ENCODE results near the gene ATP23.

ATP23 gene, protein sequence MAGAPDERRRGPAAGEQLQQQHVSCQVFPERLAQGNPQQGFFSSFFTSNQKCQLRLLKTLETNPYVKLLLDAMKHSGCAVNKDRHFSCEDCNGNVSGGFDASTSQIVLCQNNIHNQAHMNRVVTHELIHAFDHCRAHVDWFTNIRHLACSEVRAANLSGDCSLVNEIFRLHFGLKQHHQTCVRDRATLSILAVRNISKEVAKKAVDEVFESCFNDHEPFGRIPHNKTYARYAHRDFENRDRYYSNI

DNA sequence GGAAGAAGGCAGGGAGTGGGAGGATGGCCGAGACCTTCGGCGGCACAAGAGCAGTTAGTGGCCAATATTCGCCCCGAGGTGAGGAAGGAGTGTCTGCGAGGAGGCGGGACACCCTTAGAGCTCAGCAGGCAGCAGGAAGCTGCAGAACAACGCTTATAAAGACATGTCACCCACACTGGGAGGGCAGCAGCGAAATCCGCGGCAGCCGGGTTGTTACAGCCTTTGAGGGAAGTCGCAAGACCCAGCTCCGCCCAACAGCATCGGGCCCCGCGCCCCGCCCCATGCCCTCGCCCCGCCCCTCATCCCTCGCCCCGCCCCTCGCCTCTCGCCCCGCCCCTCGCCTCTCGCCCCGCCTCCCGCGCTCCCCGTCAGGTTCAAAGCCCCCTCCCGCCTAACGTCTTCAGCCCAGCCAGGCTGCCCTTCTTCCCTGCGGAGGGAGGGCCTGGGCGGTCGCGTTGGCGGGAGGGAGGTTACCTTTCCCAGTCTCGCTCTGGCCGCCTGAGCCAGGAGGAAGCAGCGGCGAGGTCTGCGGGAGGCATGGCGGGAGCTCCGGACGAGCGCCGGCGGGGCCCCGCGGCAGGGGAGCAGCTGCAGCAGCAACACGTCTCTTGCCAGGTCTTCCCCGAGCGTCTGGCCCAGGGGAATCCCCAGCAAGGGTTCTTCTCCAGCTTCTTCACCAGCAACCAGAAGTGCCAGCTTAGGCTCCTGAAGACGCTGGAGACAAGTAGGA lies at the start of gene ATP23:
Gene ATP23 (plus strand): TSS at position 403 of the 730 bp plus-strand sequence. CDS start 135 bp downstream, at position 538.
- DNase-seq: peak; percentile 95

DNA sequence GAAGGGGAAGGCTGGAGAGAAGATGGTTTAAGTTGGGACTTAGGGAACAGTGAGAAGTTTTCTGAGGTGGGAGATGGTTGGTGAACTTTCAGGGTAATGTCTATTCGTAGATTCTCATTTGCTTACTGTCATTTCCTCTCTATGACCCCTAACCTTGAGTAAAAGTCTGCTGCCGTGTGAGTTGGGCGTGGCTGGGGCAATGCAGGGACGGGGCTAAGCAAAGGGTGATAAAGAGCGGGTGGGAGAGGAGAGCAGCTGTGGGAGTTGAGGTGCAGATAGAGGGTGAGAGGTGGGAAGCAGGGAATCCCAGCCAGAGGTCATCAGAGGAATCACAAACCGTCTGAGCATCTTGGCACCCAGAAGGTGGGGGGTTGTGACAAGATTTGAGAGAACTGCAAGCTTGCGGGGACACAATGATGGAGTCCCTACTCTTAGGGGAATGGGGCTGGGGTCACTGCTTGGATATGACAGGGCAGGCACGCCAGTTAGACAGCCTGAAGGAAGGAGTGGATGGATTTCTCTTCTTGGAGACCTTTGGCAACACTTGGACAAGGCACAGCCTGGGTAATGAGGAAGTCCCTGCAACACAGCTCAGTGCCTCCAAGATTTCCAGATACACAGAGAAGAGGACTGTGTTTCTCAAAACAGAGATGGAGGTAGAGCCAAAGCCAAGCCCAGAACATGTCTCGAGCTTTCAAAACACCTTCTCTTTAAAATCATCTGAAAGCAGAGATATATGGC lies 49.0 kb upstream of the ATP23 start:
- DNase-seq: no peak

DNA sequence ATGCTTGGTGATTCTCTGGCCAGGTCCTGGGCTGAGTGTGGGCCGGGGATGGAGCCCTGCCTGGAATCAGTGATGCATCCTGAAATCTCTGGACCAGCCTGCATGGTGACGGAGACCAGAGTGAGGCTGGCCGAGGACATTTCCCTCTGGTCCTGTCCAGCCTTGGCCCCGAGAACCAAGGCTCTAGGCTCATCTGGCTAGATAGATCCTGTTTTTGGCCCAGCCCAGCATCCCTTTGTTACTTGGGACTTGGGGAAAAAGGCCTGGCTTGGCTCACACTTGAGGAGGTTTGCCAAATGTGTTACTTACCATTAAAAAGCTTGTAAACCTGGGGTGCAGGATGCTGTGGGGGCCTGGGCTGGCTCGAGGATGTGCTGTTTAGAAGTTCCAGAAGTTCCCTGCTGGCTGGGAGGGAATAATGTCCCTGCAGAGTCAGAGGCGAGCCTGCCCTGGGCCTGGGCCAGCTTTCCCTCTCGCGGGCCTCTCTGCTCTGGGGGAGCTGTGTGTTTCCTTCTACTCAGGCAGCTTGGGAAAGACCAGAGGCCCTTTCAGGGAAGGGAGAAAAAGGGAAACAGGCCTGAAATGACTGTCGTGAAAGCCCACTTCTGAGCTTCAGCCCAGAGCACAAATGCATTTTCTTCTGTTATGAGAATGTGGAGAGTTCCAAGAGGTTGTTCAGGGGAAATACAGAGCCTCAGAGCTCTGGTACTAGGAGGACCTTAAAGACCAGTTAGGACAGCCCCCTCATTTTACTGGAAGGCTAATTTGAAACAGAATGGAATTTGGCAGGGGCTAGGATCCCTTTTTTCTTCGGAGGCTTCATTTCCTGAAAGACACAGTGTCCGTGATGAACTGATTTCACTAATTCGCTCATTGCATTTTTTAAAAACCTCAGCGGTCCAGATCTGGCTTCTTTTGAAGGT lies 47.7 kb upstream of the ATP23 start:
- no peak for DNase-seq

- DNase-seq: no peak
Observed at GRCh38 chr12:57894399-57895292, 46.7 kb upstream of the ATP23 start.

DNA sequence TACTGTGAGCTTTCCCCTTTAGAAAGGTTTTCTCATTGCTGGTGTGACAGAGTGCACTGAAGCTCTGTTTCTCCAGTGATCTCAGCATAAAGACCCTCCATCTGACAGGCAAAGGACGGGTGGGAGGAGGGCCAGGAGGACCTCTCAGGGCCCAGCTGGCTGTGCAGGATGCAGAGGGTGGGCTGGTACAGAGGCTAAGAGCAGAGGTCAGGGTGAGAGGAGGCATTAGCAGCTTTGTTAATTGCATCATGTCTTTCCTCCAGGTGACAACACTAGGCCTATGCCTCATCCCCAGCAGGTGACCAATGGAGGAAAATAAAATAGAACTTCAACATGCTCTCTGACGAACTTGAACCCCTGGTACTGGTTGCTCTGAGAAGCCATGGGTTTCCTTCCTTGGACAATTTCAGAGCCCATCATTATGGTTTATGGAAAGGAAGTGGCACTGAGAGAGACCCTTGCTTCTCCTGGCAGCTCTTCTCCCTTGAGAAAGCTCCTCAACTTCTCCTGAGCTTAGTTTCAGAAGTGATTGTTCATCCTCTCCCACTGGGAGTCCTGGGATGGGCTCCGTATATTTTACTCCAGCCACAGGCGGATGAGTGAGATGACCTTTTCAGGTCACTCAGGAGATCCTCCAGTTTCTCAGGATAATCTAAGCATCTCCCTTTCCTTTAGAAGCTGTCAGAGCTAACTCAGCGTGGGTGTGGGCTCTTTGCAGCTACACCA lies 45.8 kb upstream of the ATP23 start:
- DNase-seq: no peak

DNA sequence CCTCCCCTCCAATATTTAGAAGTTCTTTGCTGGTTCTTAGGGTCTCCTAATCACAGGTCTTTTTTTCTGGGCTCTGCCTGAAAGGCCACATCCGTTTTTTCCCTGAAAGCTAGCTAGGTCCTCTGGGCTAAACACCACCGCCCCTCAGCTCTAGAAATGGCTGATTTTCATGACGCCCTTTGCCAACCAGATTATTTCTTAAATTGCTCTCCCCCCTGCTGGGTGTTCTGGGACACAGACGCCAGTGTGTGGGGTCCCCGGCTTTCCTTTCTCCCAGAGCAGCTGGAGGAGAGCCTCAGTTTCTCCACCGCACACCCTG lies 45.3 kb upstream of the ATP23 start:
- DNase-seq: no peak

GRCh38 chr12:57896434-57897201 lies 44.7 kb upstream of the ATP23 start:
- no peak for DNase-seq

DNA sequence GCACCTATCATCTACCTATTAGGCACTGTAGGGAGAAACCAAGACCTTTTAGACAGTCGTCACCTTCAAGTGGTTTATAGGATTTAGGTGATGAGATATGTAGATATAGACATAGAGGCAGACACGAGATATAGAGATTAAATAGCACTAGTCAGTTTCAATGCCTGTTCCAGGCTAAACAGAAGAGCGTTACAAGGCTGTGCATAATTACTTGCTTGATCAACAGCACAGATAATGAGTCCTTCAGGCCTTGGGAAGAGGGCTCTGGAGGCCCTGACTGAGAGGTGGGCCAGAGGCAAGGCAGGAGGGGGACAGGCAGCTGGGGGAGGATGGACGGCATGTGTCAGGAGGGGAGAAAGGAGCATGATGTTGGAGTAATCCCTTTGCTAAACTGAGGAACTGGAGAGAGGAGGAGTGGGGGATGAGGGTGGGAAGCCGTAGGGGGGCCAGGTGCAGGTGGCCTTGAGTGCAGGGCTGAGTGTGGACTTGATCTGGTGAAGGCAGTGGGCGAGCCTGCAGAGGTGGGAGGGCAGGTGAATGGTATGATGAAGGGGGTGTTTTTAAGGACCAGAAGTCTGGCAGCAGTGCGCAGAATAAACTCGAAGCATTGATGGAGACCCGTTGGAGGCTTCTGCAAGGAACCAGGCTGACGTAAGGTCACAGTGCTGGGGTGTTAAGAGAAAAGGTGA lies 43.9 kb upstream of the ATP23 start:
- DNase-seq: no peak

DNA sequence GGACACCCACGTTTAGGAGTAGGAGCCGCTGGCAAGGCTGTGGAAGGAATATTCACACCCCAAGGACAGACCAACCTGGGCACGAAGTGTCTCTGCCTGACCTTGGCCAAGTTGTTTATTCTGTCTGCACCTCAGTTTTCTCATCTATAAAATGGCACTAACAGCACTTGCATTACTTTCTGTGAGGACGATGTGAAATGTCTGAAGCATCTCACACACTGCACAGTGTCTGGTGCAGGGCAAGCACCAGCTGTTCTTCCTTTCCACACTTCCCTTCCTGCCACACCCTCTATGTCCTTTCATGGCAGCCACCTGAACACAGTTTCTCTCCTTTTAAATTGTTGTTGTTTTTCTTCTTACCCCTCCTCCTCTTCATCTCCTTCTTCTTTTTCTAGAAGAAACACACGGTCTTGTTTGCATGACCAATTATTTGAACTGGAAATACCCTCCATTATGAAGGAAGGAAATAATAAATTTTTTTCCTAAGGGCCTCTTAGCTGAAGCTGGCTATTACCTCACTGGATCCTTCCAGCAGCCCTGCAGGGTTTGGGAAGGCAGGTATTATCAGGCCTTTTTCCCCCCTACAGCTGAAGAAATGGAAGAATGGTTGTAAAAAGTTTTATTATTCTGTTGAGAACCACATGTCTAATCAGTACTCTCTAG lies 42.9 kb upstream of the ATP23 start:
- DNase-seq: no peak

- DNase-seq: peak; percentile 13
Observed at GRCh38 chr12:57899010-57899662, 42.2 kb upstream of the ATP23 start.

DNA sequence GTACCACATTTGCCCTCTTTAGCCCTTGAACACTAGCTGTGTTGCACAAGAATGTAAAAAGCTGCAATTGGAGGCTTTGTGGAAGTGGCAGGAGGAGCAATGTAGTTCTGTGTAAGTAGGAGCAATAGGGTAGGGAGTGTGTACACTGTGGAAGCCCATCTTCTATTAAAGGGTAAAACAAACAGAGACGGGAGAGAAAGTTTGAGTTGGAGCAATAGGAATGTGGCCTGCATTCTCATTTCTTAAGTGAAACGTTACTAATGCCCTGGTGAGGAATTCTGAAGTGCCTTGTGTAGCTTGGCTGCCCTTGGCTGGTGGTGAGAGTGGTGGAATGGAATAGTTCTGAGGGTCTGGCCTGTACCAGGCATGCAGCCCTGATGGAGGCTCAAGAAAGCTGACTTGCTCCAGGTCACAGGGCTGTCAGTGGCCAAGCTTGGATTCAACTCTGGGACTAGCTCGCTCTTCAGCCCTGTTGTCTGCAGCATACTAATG lies 38.8 kb upstream of the ATP23 start:
- DNase-seq: no peak

GRCh38 chr12:57904426-57904825 lies 36.9 kb upstream of the ATP23 start:
- no peak for DNase-seq

DNA sequence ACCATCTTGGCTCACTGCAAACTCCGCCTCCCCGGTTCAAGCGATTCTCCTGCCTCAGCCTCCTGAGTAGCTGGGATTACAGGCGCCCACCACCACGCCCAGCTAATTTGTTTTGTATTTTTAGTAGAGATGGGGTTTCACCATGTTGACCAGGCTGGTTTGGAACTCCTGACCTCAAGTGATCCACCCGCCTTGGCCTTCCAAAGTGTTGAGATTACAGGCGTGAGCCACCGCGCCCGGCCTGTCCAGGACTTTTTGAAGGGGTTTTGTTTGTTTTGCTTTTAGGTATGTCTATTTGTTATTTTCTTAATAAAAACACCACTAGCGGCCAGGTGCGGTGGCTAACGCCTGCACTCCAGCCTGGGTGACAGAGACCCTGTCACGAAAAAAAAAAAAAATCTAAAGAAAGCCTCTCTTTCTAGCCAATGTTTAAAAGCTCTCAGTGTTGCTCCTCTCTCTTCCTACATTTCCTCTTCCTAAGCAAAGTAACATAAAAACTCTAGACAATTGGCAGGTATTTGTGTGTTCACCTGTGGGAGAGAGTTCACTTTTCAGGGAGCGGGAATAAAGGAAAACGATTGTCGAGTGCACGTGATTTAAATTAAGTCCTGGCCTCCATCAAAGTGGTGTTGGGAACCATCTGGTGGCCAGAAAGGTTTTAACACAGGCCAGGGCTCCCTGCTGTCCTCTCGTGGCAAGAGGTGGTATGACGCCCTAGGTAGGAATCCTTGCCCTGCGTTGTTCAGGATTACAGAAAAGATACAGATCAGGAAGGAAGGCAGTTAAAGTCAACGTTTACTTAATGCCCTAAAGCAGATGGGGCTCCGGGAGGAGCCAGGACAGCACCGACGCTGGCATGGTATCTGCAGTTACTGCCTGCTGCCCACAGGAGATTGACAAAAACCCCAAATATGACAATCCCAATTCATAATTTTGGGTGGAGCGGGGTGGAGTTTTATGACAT lies 36.2 kb upstream of the ATP23 start:
- peak; percentile 89 for DNase-seq

DNA sequence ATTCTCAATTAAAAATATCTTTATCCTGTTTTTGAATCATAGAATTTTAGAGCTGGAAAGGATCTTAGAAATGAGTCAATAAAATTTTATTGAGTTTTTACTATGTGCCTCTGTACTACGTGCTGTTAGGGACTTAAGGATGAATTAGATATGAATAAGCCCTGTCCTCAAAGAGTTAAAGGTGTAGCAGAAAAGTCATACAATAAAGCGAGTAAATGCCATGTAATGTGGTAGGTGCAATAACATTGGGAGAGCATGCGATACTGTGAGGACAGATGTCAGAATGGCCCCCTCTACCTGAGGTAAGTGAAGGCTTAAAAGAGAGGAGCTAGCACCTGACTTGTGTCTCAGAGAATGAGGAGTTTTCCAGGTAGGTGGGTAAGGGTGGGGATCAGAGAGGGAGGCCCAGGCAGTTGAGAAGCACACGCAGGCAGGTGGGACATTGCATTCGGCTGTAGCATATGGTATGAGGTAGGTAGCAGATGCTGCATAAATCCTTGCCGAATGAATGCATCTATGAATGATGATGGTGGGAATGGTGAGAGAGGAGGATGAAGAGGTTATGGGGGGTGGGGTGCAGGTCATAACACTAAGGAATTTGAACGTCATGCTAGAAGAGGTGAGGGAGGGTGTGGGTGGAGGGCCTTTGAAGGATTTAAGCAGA lies 35.4 kb upstream of the ATP23 start:
- DNase-seq: no peak

DNA sequence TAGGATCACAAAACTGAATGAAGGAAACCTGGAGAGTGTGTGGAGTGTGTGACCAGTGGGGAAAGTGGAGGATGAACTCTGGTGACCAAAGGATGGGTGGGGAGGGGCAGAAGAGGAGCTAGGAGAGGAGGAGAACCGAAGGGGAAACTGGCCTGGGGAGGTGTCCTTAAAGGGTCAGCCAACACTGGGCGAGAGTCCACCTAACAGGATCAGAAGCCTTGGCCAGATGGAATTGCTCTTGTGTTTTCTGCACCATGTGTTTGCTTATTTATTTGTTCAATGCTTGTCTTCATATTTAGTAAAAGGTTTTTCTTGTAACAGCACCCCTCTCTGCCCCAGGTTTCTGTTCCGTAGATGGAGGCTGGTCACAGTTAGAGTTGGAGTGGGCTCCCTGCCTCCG lies 34.5 kb upstream of the ATP23 start:
- no peak for DNase-seq

DNA sequence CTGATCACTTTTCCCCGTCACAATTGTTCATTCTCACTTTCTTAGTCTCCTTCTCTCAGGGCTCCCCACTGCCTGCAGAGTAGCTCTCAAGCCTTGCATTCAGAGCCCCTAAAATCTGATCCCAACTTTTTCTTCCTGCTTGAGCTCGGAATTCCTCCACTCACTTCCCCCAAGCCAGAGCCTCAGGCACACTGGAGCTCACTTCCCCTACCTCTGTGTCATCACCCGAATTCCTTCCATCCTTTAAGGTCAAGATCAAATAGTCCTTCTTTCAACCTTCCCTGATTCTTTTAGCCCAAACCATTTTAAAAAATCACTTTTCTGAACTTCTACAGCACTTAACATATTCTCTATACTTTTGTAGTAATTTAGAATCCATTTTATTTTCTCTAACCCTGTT lies 34.1 kb upstream of the ATP23 start:
- no peak for DNase-seq

- no peak for DNase-seq
Observed at GRCh38 chr12:57908511-57908910, 32.9 kb upstream of the ATP23 start.

All from hematopoietic multipotent progenitor cell treated with erythropoietin and hydrocortisone succinate and interleukin-3 and kit ligand, for 8 days (in vitro differentiated cells).